Erythroblast (primary cell): ENCODE measurements around the gene EP300.
"Not testable (repeated sequence)": the region's sequence is repeated elsewhere in the genome, so short reads cannot be mapped to it uniquely, and the experiment has no call there.

Source experiments
- GATA1 ChIP-seq: IDR thresholded peaks from 2 replicates; pipeline ENCODE4 v1.6.1; 2011; ENCODE audit warnings: low read depth, mild to moderate bottlenecking, control low read depth, low read length, moderate library complexity
- POLR2A ChIP-seq: IDR thresholded peaks from 2 replicates; pipeline ENCODE4 v1.6.1; 2011; ENCODE audit warnings: mild to moderate bottlenecking, low read length

DNA sequence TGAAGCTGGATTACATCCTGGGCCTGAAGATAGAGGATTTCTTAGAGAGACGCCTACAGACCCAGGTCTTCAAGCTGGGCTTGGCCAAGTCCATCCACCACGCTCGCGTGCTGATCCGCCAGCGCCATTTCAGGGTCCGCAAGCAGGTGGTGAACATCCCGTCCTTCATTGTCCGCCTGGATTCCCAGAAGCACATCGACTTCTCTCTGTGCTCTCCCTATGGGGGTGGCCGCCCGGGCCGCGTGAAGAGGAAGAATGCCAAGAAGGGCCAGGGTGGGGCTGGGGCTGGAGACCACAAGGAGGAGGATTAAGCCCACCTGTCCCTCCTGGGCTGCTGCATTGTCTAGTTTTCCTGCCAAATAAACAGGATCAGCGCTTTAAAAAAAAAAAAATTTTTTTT lies 28.1 kb upstream of the EP300 start:
- TF ChIP-seq POLR2A, GATA1: not testable (repeated sequence)
